Inflammatory macrophage (primary cell): ENCODE results near the gene ACY1.
"Not testable (repeated sequence)": the region's sequence is repeated elsewhere in the genome, so short reads cannot be mapped to it uniquely, and the experiment has no call there.

Source experiments
- DNase-seq, 2 donors: peaks; one replicate each; pipeline ENCODE4 v3.0.0-alpha.2; 2020 to 2022

ACY1 gene

DNA sequence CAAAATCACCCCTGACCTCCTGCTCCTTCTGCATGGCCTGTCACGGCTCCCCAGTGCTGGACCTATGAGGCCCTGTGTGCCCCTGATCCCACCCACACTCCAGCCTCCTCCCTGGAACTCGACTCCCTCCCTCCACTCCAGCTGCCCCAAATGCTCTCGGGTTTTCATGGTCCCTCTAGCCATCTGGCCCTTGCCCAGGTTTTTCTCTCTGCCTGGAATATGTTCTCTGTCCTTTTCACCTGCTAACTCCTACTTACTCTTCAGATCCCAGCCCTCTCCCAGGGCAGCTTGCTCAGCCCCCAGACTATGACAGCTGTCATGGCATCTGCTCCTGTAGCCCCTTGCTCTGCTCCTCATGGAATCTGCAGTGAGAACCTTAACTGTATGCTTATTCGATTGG, 42.7 kb downstream of the ACY1 start:
- no peak for DNase-seq

DNA sequence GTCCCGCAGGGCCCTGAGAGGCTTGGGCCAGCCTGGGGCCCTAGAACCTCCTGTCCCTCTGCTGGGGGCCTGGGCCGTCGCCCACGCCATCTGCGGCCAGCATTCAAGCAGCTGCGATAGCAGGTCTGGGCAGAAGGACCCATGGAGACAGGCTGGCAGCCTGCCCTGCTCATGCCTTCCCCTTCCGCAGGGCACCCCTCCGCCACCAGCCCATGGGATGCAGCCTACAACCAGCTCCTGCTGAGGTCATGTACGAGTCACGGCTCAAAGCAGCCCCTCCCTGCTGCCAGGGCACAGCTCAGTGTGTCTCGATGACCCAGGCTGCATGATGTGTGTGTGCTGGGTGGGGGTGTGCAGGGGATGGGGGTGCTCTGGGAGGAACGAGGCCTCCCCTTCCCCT, 45.2 kb downstream of the ACY1 start:
- DNase-seq: no peak

DNA sequence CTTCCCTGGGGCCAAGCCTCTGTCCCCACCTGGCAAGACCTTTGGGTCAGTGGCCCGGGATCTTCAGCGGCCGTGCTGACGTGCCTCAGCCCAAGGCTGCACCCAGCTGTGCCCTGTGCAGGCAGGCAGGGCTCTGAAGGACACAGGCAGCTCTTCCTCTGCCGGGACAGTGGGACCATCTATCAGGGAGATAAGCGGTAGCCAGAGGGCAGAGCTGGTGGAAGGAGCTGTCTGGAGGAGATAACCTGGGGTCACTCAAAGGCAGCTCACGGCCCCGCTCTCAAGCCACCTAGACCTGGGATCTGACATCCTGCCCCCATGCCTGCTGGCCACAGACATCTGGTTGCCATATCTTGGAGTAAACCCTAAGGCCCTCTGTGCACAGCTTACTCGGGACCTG, 45.7 kb downstream of the ACY1 start:
- no peak for DNase-seq

DNA sequence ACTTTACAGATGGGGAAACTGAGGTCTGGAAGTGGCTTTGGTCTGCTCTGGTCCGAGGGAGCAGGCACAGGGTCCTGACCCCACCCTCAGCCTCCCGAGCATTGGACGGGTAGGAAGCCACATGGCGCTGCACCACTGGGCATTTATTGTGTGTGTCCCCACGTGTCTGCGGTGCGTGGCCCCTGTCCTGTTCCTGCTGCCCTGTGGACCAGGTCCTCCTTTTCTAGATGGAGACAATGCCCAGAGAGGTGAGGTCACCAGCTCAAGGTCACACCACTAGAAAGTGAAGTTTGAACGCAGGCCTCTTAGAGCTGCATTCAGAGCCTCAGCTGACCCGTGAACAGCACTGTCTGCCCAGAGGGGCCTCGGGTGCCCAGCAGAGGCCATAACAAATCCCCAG, 46.2 kb downstream of the ACY1 start:
- DNase-seq: no peak

DNA sequence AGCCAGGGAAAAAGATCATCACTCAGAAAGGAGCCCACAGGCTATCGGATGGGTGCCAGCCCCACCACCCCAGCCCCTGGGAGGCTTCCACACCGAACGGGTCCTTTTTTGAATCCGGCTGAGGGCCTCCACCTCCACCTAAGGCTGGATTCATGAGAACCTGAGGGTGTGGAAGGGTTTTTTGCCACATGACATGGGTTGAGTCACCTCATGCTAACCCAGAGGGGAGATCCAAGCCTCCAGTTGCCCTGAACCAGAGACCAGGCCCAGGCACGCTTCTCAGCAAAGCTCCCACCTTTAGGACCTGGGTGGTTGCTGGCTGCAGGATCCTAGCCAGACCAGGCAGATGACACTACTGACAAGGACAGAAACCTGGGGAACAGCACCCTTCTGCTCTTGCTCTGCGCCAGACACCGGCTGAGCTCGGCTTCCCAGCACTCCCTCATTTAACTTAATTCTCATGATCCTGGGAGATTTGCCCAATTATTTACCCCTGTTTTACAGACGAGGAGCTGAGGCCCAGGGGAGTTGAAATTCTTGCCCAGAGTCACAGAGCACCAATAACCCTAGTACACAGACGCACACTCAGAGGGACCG, 47.5 kb downstream of the ACY1 start:
- no peak for DNase-seq

DNA sequence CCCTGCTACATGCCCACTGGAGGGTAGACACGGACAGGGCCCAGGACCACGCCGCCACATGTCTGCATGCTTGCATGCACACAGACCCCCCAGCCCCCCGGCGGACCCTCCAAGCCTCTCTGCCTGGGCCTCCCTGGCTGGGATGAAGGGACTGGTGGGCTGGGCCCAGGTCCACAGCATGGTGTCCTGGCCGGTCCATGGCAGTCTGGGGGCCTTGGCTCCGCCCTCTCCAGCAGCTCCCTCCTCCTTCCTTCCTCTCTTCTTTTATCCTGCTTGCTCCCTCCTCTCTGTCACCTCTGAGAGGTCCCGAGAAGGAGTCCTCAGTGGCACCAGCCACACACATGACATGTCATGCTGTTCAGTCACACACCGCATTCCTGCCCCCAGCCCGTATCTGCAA, 48.6 kb downstream of the ACY1 start:
- DNase-seq: no peak

DNA sequence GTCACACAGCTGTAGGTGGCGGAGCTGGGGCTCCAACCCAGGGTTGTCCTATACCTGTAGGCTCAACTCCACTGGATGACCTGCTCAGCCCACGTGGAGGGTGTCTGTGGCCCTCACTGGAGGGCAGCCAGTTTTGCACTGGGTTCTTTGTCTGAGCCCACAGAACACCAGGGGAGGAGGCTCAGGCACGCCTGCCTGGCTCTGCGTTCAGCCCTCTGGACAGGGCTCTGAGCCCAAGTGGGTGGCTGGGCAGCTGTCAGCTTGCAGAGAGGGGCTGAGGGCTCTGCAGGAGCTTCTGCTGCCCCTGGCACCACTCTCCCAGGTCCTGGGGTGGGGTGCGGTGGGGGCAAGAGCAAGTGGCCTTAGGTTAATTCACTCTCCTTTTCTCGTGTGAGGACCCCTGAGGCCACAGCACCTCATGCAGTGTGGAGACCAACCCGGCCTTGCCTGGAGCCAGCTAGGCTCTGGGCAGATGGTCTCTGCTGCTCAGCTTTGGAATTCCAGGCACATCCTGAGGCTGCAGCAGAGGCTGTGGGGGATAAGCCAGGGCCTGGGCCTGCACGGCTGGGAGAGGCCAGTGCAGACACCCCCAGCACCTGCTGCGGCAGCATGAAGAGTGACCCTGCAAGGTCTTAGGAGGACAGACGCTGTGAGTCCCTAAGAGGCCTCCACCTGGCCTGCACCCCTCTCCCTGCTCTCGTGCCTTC, 49.5 kb downstream of the ACY1 start:
- no peak for DNase-seq

DNA sequence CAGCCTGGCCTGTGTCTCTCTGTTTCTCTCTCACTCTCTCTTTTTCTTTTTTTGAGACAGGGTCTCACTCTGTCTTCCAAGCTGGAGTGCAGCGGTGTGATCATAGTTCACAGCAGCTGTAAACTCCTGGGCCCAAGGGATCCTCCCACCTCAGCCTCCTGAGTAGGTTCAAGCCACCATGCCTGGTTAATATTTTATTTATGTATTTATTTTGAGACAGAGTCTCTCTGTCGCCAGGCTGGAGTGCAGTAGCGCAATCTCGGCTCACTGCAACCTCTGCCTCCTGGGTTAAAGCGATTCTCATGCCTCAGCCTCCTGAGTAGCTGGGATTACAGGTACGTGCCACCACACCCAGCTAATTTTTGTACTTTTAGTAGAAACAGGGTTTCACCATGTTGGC, 50.4 kb downstream of the ACY1 start:
- not testable (repeated sequence) for DNase-seq

DNA sequence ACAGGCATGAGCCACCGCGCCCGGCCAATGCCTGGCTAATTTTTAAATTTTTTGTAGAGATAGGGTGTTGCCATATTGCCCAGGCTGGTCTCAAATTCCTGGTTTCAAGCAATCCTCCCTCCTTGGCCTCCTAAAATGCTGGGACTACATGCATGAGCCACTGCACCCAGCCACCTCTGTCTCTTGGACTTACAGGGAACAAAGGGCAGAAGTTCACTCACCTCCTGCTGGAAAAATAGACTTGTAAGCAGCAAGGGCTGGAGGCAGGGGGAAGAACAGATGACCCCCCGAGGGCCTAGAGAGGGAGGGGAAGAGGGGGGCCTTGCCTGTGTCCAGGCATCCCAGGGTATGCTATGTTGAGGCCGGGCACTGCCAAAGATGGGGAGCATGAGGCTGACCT, 50.9 kb downstream of the ACY1 start:
- no peak for DNase-seq

DNA sequence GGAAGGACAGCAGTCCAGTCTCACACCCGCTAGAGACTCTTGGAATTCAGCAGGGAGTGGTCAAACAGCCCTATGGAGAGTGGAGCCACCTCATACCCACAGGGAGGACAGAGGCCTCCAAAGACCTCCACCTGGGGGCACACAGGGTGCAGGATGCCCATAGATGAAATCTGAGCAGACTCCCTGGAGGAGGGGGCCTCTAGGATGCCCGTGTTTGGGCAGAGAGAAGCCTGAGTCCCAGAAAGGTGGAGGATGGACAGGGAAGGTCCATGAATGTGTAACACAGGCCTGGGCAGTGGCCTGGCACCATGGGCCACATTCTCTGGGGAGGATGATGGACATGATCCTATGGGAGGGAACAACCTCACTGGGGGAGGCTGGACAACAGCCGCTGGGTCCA, 51.3 kb downstream of the ACY1 start:
- no peak for DNase-seq

DNA sequence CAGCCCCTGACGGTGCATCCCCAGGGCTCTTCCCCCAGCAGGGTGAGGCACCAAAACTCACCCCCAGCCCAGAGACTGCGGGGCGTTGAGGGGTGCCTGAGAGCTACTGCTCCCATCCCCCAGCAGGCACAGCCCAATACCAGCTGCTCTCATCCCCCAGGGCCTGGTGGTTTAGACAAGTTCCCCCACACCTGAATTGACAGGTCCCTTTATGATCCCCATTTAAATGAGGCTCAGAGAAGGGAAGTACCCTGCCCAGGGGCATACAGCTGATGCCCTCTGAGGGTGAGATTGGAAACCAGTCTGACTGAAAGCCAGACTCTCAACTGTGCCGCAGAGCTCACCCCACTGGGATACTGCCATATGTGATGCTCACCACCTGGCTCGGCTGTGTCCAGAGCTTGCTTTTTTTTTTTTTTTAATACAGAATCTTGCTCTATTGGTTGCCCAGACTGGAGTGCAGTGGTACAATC, 52.9 kb downstream of the ACY1 start:
- DNase-seq: no peak

DNA sequence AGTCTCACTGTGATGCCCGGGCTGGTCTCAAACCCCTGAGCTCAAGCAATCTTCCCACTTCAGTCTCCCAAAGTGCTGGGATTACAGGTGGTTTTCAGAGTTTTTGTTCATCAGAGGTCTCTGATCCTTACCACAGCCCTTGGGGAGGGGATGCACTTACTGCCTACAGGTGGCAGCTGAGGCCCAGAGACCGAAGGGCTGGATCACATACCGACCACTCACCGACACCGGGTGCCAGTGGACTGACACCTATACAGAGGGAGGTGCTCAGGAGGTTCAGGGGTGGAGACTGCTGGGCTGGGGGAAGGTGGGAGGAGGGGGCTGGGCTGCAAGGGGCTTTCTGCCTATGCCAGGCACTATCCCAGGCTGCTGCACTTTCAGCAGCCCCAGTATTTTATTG, 53.5 kb downstream of the ACY1 start:
- DNase-seq: no peak

DNA sequence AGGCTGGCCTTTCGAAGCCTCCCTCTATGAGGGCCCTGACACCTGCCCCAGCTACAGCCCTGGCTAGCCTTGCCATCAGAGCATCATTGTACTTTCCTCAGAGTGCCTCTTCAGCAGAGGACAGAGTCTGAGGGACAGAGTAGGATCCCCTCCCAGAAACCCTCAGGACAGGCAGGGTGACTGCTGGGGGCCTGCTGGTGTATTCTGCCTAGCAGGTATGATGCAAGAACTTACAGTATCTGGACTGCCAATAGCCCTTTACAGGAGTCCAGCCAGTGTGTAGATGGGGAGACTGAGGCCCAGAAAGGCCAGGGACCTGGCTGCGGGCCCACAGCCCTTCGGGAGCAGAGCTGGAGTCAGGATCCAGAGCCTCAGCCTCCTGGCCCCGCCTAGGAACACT, 54.0 kb downstream of the ACY1 start:
- DNase-seq: no peak

DNA sequence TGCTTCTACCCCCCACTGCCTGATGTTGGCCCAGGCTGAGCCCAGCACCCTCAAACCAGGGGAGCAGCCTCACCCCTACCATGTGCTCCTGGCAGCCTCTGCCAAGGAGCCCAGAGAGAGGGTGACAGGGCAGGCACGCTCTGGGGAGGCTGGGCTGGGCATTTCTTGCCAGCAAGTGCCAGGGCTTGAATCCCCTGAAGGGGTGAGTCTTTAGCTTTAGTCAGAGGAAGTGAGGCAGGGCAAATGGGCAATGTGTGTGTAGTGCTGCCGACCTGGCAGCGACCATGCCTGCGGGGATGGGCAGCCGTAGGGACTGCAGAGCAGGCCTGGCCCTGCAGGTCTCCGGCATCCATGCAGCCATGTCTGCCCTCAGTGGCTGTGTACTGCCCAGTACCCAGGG, 54.9 kb downstream of the ACY1 start:
- DNase-seq: no peak
